Neural cell (in vitro differentiated cells): ENCODE results near the gene MLX. TPM values are rescaled to one million over a fixed set of nuclear protein-coding genes. Genes with fewer than 3 reads are reported as not detected.

Source experiments
- H2AFZ ChIP-seq: fragments of 200-600, 300-800 bp; sonication (generic), shearing (Covaris generic); 2 replicates; pipeline ENCODE4 v1.6.0; 2014; ENCODE audit warnings: low read depth, mild to moderate bottlenecking, antibody characterized with exemption, low read length, moderate library complexity
- H3F3A ChIP-seq: fragments of 200-600 bp; shearing (Covaris generic); 2 replicates; pipeline ENCODE4 v1.6.1; 2016; ENCODE audit warnings: mild to moderate bottlenecking, moderate library complexity, mixed read lengths, antibody characterized with exemption, low read length; ENCODE audit not compliant: insufficient read depth, poor library complexity, severe bottlenecking
- H3K27ac ChIP-seq: fragments of 200-600, 300-800 bp; sonication (generic), shearing (Covaris generic); 2 replicates; pipeline ENCODE4 v1.5.1; 2014; ENCODE audit warnings: mild to moderate bottlenecking, low read length, moderate library complexity
- H3K27me3 ChIP-seq: fragments of 300-800, 200-600 bp; sonication (generic), shearing (Covaris generic); 2 replicates; pipeline ENCODE4 v1.6.0; 2014; ENCODE audit warnings: mild to moderate bottlenecking, low read depth, low read length, moderate library complexity; ENCODE audit not compliant: insufficient read depth
- H3K36me3 ChIP-seq: fragments of 300-800, 200-600 bp; sonication (generic), shearing (Covaris generic); 2 replicates; pipeline ENCODE4 v1.5.1; 2014; ENCODE audit warnings: mild to moderate bottlenecking, antibody characterized with exemption, low read length, moderate library complexity; ENCODE audit not compliant: insufficient read depth
- H3K4me2 ChIP-seq: fragments of 300-800, 200-600 bp; sonication (generic), shearing (Covaris generic); 2 replicates; pipeline ENCODE4 v1.6.0; 2014; ENCODE audit warnings: mild to moderate bottlenecking, low read length
- H3K4me3 ChIP-seq: fragments of 300-800, 200-600 bp; sonication (generic), shearing (Covaris generic); 2 replicates; pipeline ENCODE4 v1.5.1; 2014; ENCODE audit warnings: mild to moderate bottlenecking, low read length, moderate library complexity
- H3K79me2 ChIP-seq: fragments of 200-600 bp; shearing (Covaris generic); replicated peaks from 2 replicates; pipeline ENCODE4 v1.6.0; 2014; ENCODE audit warnings: mild to moderate bottlenecking, low read length, moderate library complexity; ENCODE audit not compliant: insufficient read depth
- H3K9ac ChIP-seq: fragments of 300-800, 200-600 bp; sonication (generic), shearing (Covaris generic); 2 replicates; pipeline ENCODE4 v1.6.1; 2016; ENCODE audit warnings: mild to moderate bottlenecking, low read length, mixed read lengths
- H3K9me2 ChIP-seq: fragments of 200-600 bp; shearing (Covaris generic); 2 replicates; pipeline ENCODE4 v1.6.1; 2016; ENCODE audit warnings: mild to moderate bottlenecking, low read length, mixed read lengths; ENCODE audit not compliant: insufficient read depth
- H3K9me3 ChIP-seq: fragments of 200-600, 300-800 bp; sonication (generic), shearing (Covaris generic); 2 replicates; pipeline ENCODE4 v1.6.1; 2016; ENCODE audit warnings: mild to moderate bottlenecking, mixed run types, low read length, moderate library complexity, mixed read lengths
- H4K20me1 ChIP-seq: fragments of 200-600 bp; shearing (Covaris generic); 2 replicates; pipeline ENCODE4 v1.6.1; 2016; ENCODE audit warnings: mild to moderate bottlenecking, mixed run types; ENCODE audit not compliant: insufficient read depth
- EP300 ChIP-seq: fragments of 450-650 bp; conservative IDR thresholded peaks from 2 replicates; pipeline ENCODE4 v1.6.1; 2014; ENCODE audit warnings: antibody characterized with exemption, mild to moderate bottlenecking, moderate library complexity; ENCODE audit not compliant: poor library complexity, severe bottlenecking
- EZH2 ChIP-seq: fragments of 200-600, 300-800 bp; shearing (Covaris generic), sonication (generic); IDR thresholded peaks from 2 replicates; pipeline ENCODE4 v1.6.1; 2014; ENCODE audit warnings: antibody characterized with exemption, low read length, borderline replicate concordance, mild to moderate bottlenecking; ENCODE audit not compliant: insufficient read depth, poor library complexity, severe bottlenecking
- MXI1 ChIP-seq: fragments of 450-650 bp; conservative IDR thresholded peaks from 2 replicates; pipeline ENCODE4 v1.6.1; 2014; ENCODE audit warnings: antibody characterized with exemption, mild to moderate bottlenecking; ENCODE audit not compliant: poor library complexity, severe bottlenecking
- POLR2AphosphoS5 ChIP-seq: IDR thresholded peaks from 2 replicates; pipeline ENCODE4 v1.6.1; 2012
- RAD21 ChIP-seq: fragments of 450-650 bp; conservative IDR thresholded peaks from 2 replicates; pipeline ENCODE4 v1.6.1; 2014; ENCODE audit warnings: antibody characterized with exemption, mild to moderate bottlenecking, moderate library complexity
- SMC3 ChIP-seq: fragments of 450-650 bp; conservative IDR thresholded peaks from 2 replicates; pipeline ENCODE4 v1.6.1; 2014; ENCODE audit warnings: antibody characterized with exemption, mild to moderate bottlenecking, moderate library complexity; ENCODE audit not compliant: poor library complexity
- TAF1 ChIP-seq: IDR thresholded peaks from 2 replicates; pipeline ENCODE4 v1.6.1; 2012; ENCODE audit warnings: low read depth
- polyA minus RNA-seq: library from RNA; depleted of rRNA, polyadenylated mRNA; stranded (reverse); fragments of >200 nt; gene quantifications from 2 replicates; pipeline ENCODE4 v1.2.3, GENCODE V29; 2014
- polyA plus RNA-seq: library from polyadenylated mRNA; depleted of rRNA; stranded (reverse); fragments of >200 nt; gene quantifications from 2 replicates; pipeline ENCODE4 v1.2.3, GENCODE V29; 2014
- TF ChIP-seq, protein P1 (sequence below): IDR thresholded peaks from 2 replicates; pipeline ENCODE4 v1.6.1; 2012; ENCODE audit warnings: borderline replicate concordance
- TF ChIP-seq, protein P2 (sequence below): fragments of 450-650 bp; IDR thresholded peaks from 2 replicates; pipeline ENCODE4 v1.5.1; 2014; ENCODE audit warnings: antibody characterized with exemption, mild to moderate bottlenecking, moderate library complexity; ENCODE audit not compliant: poor library complexity, severe bottlenecking

MLX gene, protein sequence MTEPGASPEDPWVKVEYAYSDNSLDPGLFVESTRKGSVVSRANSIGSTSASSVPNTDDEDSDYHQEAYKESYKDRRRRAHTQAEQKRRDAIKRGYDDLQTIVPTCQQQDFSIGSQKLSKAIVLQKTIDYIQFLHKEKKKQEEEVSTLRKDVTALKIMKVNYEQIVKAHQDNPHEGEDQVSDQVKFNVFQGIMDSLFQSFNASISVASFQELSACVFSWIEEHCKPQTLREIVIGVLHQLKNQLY
- polyA plus RNA-seq (35.7 and 47.2 TPM in 2 replicates), polyA minus RNA-seq (41.1 and 45.0 TPM in 2 replicates)

DNA sequence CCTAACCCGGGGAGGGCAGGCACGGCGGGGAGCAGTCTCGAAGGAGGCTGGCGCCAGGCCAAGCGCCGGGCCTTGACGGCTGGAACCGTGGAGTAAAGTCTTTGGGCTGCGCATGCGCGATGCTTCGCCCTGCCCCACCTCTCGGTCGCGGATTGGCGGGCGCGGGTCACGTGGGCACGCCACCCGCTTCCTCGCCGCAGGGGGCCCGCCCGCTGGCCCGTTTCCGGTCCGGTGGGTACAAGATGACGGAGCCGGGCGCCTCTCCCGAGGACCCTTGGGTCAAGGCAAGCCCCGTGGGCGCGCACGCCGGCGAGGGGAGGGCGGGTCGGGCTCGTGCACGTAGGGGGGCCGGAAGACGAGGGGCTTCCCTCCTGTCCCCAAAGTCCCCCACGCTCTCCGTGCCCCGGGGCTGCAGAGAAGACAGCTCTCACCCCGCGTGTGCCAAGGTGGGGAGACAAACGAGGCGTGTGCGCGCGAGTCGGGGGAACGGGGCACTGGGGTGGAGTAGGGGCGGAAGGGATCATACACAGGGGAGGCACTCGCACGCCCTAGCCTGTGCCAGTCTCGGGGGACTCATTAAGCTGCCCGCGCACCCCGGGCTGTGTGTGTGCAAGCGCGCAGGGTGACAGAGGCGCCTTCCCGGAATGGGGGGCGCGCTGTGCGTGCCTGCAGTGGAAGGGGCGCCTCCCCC, at the start of gene MLX:
TSS of gene MLX (plus strand) at position 218 of the 691 bp plus-strand sequence. CDS start at position 243, 25 bp downstream.
- H3K79me2 ChIP-seq = peaks cover 16% of the 10 kb centered on the region
- peak within 1 kb of the TSS; percentile 84 for H3K27ac ChIP-seq
- H2AFZ ChIP-seq = peak within 1 kb of the TSS; percentile 85
- no peaks in the 10 kb centered on the region for H3K9me2 ChIP-seq
- peak within 1 kb of the TSS; percentile 98 for H3K4me3 ChIP-seq
- no peaks in the 10 kb centered on the region for H4K20me1 ChIP-seq
- H3K9me3 ChIP-seq = no peaks in the 10 kb centered on the region
- H3K27me3 ChIP-seq = no peaks in the 10 kb centered on the region
- TF ChIP-seq, protein P1, sequence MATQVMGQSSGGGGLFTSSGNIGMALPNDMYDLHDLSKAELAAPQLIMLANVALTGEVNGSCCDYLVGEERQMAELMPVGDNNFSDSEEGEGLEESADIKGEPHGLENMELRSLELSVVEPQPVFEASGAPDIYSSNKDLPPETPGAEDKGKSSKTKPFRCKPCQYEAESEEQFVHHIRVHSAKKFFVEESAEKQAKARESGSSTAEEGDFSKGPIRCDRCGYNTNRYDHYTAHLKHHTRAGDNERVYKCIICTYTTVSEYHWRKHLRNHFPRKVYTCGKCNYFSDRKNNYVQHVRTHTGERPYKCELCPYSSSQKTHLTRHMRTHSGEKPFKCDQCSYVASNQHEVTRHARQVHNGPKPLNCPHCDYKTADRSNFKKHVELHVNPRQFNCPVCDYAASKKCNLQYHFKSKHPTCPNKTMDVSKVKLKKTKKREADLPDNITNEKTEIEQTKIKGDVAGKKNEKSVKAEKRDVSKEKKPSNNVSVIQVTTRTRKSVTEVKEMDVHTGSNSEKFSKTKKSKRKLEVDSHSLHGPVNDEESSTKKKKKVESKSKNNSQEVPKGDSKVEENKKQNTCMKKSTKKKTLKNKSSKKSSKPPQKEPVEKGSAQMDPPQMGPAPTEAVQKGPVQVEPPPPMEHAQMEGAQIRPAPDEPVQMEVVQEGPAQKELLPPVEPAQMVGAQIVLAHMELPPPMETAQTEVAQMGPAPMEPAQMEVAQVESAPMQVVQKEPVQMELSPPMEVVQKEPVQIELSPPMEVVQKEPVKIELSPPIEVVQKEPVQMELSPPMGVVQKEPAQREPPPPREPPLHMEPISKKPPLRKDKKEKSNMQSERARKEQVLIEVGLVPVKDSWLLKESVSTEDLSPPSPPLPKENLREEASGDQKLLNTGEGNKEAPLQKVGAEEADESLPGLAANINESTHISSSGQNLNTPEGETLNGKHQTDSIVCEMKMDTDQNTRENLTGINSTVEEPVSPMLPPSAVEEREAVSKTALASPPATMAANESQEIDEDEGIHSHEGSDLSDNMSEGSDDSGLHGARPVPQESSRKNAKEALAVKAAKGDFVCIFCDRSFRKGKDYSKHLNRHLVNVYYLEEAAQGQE = peak; percentile 35
- TF ChIP-seq EZH2 (no peak), TAF1 (peak; percentile 48), RAD21 (no peak), MXI1 (peak; percentile 77), POLR2AphosphoS5 (peak; percentile 90), SMC3 (no peak), EP300 (peak; percentile 23)
- TF ChIP-seq, protein P2, sequence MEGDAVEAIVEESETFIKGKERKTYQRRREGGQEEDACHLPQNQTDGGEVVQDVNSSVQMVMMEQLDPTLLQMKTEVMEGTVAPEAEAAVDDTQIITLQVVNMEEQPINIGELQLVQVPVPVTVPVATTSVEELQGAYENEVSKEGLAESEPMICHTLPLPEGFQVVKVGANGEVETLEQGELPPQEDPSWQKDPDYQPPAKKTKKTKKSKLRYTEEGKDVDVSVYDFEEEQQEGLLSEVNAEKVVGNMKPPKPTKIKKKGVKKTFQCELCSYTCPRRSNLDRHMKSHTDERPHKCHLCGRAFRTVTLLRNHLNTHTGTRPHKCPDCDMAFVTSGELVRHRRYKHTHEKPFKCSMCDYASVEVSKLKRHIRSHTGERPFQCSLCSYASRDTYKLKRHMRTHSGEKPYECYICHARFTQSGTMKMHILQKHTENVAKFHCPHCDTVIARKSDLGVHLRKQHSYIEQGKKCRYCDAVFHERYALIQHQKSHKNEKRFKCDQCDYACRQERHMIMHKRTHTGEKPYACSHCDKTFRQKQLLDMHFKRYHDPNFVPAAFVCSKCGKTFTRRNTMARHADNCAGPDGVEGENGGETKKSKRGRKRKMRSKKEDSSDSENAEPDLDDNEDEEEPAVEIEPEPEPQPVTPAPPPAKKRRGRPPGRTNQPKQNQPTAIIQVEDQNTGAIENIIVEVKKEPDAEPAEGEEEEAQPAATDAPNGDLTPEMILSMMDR = peak; percentile 17
- H3F3A ChIP-seq = no peaks in the 10 kb centered on the region
- H3K36me3 ChIP-seq = no peaks in the 10 kb centered on the region
- peak within 1 kb of the TSS; percentile 89 for H3K9ac ChIP-seq
- peak within 1 kb of the TSS; percentile 88 for H3K4me2 ChIP-seq

DNA sequence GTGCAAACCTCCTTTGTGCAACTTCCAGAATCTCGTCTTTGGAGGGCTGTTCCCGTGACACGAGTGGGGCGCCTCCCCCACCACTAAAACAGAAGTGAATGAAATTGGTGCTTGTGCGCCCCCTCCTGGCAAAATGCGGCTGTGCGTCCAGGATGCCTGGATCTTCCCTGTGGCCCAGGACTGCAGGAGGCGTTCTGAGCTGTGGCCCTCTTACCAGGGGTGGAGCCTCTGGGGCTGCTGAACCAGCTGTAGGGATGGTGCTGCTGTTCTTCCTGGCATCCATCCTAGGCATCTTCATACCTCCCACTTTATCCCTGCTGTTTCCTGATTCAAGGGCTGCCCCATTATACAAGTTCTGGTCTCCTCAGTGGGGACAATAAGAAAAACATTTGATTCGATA, 49.4 kb upstream of the MLX start:
- Histone ChIP-seq H3K9ac (no peak overlapping the region), H3K4me2 (no peak overlapping the region), H3K79me2 (no peaks in the 10 kb centered on the region), H3F3A (no peaks in the 10 kb centered on the region), H3K27me3 (no peaks in the 10 kb centered on the region), H4K20me1 (no peaks in the 10 kb centered on the region), H3K4me3 (no peak overlapping the region), H3K36me3 (no peaks in the 10 kb centered on the region), H3K27ac (no peak overlapping the region), H2AFZ (no peak overlapping the region), H3K9me3 (no peaks in the 10 kb centered on the region), H3K9me2 (no peaks in the 10 kb centered on the region)
- TF ChIP-seq MXI1 (no peak), TAF1 (no peak), EP300 (no peak), SMC3 (peak; percentile 67), EZH2 (no peak), RAD21 (peak; percentile 58)
- TF ChIP-seq, protein P2 = peak; percentile 72
- TF ChIP-seq, protein P1 = no peak
